Neuronal stem cell (in vitro differentiated cells): ENCODE data around the gene LCA5L.

Experiments
- DNase-seq: peaks from one replicate; pipeline ENCODE4 v3.0.0-alpha.2; 2013; ENCODE audit warnings: low spot score
- H2AFZ ChIP-seq: one replicate; pipeline ENCODE4 v1.6.1; 2013; ENCODE audit warnings: mild to moderate bottlenecking, low read length, inconsistent platforms
- H2AK5ac ChIP-seq: 2 replicates; pipeline ENCODE4 v1.6.1; 2013; ENCODE audit warnings: low read depth, mild to moderate bottlenecking, inconsistent platforms, low read length, moderate library complexity, mixed read lengths
- H2BK120ac ChIP-seq: 2 replicates; pipeline ENCODE4 v1.6.1; 2013; ENCODE audit warnings: low read depth, mild to moderate bottlenecking, inconsistent platforms, low read length, moderate library complexity, mixed read lengths
- H2BK12ac ChIP-seq: one replicate; pipeline ENCODE4 v1.6.1; 2013; ENCODE audit warnings: low read length, inconsistent platforms
- H2BK15ac ChIP-seq: 2 replicates; pipeline ENCODE4 v1.6.1; 2013; ENCODE audit warnings: mild to moderate bottlenecking, low read length, inconsistent platforms, mixed read lengths
- H2BK5ac ChIP-seq: one replicate; pipeline ENCODE4 v1.6.1; 2013; ENCODE audit warnings: inconsistent platforms, mild to moderate bottlenecking, low read length, moderate library complexity
- H3K14ac ChIP-seq: one replicate; pipeline ENCODE4 v1.6.1; 2013; ENCODE audit warnings: low read length, inconsistent platforms
- H3K18ac ChIP-seq: 2 replicates; pipeline ENCODE4 v1.6.1; 2013; ENCODE audit warnings: low read length, inconsistent platforms
- H3K23ac ChIP-seq: 2 replicates; pipeline ENCODE4 v1.6.1; 2013; ENCODE audit warnings: low read depth, mild to moderate bottlenecking, mixed read lengths, low read length, inconsistent platforms; ENCODE audit not compliant: poor library complexity
- H3K27ac ChIP-seq: replicated peaks from 3 replicates; pipeline ENCODE4 v1.5.1; 2013; ENCODE audit warnings: low read length, inconsistent platforms
- H3K27me3 ChIP-seq, 3 experiments: 2 replicates each; pipeline ENCODE4 v1.6.1; 2013; ENCODE audit warnings: low read length in 3 of 3, mild to moderate bottlenecking in 2 of 3, inconsistent platforms in 1 of 3, low read depth in 1 of 3, mixed read lengths in 1 of 3, moderate library complexity in 1 of 3; ENCODE audit not compliant: control insufficient read depth in 3 of 3, insufficient read depth in 3 of 3
- H3K36me3 ChIP-seq, 2 donors: replicated peaks in 1 of 2; 2 replicates each; pipeline ENCODE4 v1.6.1; 2013; ENCODE audit warnings: low read length in 2 of 2; ENCODE audit not compliant: control insufficient read depth in 2 of 2, insufficient read depth in 2 of 2
- H3K4ac ChIP-seq: 2 replicates; pipeline ENCODE4 v1.6.1; 2013; ENCODE audit warnings: inconsistent platforms, mild to moderate bottlenecking, low read length, moderate library complexity
- H3K4me1 ChIP-seq, 2 donors: 1 replicate in 1 of 2; 2 replicates in 1 of 2; pipeline ENCODE4 v1.6.1; 2013; ENCODE audit warnings: low read length in 2 of 2, low read depth in 1 of 2; ENCODE audit not compliant: control insufficient read depth in 2 of 2, insufficient read depth in 1 of 2
- H3K4me2 ChIP-seq: one replicate; pipeline ENCODE4 v1.6.1; 2013; ENCODE audit warnings: mild to moderate bottlenecking, low read length, inconsistent platforms; ENCODE audit not compliant: insufficient read depth, poor library complexity, severe bottlenecking
- H3K4me3 ChIP-seq, 2 donors: 2 replicates each; pipeline ENCODE4 v1.5.1; 2013; ENCODE audit warnings: low read length in 2 of 2, mild to moderate bottlenecking in 2 of 2, inconsistent platforms in 1 of 2, moderate library complexity in 1 of 2
- H3K79me1 ChIP-seq: one replicate; pipeline ENCODE4 v1.6.1; 2013; ENCODE audit warnings: low read depth, mild to moderate bottlenecking, inconsistent platforms, low read length, moderate library complexity
- H3K9ac ChIP-seq: one replicate; pipeline ENCODE4 v1.6.1; 2013; ENCODE audit warnings: mild to moderate bottlenecking, low read depth, low read length, inconsistent platforms; ENCODE audit not compliant: poor library complexity
- H3K9me3 ChIP-seq, 2 donors: replicated peaks in 1 of 2; 2 replicates each; pipeline versions ENCODE3 to v1.6.1; 2013; ENCODE audit warnings: low read length in 2 of 2, mild to moderate bottlenecking in 2 of 2, inconsistent platforms in 1 of 2, low read depth in 1 of 2, mixed read lengths in 1 of 2, moderate library complexity in 1 of 2; ENCODE audit not compliant: control insufficient read depth in 2 of 2, insufficient read depth in 1 of 2
- H4K8ac ChIP-seq: one replicate; pipeline ENCODE4 v1.6.1; 2013; ENCODE audit warnings: low read depth, mild to moderate bottlenecking, inconsistent platforms, low read length, moderate library complexity
- H4K91ac ChIP-seq: one replicate; pipeline ENCODE4 v1.6.1; 2013; ENCODE audit warnings: low read length, low read depth, mild to moderate bottlenecking, inconsistent platforms; ENCODE audit not compliant: poor library complexity
- WGBS, 2 donors: extraction: QIAGEN DNeasy Blood & Tissue Kit; methylation state at CpG; one replicate each; pipeline ENCODE4 v1.1.7; 2013; ENCODE audit warnings: missing lambda C conversion rate in 2 of 2, mixed read lengths in 1 of 2; ENCODE audit not compliant: insufficient read length in 2 of 2, insufficient replicate concordance in 1 of 2; ENCODE audit errors: extremely low coverage in 2 of 2; 5-methylcytosine and 5-hydroxymethylcytosine counted together

Gene LCA5L

DNA sequence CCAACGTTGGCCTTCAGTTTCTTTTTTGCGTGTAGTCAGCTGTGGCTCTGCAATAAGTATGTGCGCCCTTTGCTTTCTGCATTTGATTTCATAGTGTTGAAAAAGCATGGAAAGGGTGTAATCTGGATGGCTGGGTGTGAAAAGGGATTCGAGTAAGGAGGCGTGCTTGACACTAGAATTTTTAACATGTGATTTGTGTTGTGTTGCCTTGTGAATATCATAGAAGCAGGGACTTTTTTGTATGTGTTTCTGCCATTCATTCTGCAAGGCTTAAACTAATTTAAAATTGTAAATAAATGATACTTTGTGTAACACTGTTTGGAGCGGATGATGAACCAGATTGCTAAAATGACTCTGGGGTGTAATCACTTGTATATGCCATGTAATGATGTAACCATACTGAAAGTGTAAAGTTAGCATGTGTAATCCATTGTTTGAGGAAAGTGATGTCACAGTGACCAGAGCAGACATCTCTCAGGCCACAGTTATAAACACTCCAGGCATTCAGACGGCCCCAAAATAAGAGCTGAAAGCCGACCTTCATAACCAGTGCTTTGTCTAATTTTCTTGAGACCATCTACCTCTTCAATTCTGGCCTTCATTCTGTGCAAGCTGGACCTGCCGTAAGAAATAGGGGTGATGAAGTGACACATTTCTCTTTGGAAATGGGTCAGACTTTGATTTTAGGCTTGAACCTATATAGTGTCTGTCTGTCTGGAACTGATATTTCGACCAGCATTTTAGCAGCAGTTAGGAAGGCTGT, 6.8 kb upstream of the LCA5L start:
- Histone ChIP-seq H3K27ac (no peak overlapping the region), H3K18ac (no peak overlapping the region), H3K4me1 (peaks cover 4 to 8% of the 10 kb centered on the region in 2 donors), H2BK120ac (no peak overlapping the region), H2BK5ac (no peak overlapping the region), H3K4ac (no peak overlapping the region), H3K9me3 (no peaks in the 10 kb centered on the region), H2AK5ac (no peak overlapping the region), H4K91ac (no peak overlapping the region), H3K9ac (no peak overlapping the region), H3K14ac (no peak overlapping the region), H3K4me2 (no peak overlapping the region), H4K8ac (no peak overlapping the region), H2AFZ (peak overlapping the region; percentile 68), H3K23ac (no peak overlapping the region), H3K27me3 (no peaks in the 10 kb centered on the region), H3K4me3 (no peak overlapping the region), H3K79me1 (no peaks in the 10 kb centered on the region), H3K36me3 (no peaks in the 10 kb centered on the region), H2BK12ac (no peak overlapping the region), H2BK15ac (no peak overlapping the region)
- WGBS, 2 donors, result no CpG with 5 or more reads among the region's 10 CpGs
- DNase-seq, result no peak

DNA sequence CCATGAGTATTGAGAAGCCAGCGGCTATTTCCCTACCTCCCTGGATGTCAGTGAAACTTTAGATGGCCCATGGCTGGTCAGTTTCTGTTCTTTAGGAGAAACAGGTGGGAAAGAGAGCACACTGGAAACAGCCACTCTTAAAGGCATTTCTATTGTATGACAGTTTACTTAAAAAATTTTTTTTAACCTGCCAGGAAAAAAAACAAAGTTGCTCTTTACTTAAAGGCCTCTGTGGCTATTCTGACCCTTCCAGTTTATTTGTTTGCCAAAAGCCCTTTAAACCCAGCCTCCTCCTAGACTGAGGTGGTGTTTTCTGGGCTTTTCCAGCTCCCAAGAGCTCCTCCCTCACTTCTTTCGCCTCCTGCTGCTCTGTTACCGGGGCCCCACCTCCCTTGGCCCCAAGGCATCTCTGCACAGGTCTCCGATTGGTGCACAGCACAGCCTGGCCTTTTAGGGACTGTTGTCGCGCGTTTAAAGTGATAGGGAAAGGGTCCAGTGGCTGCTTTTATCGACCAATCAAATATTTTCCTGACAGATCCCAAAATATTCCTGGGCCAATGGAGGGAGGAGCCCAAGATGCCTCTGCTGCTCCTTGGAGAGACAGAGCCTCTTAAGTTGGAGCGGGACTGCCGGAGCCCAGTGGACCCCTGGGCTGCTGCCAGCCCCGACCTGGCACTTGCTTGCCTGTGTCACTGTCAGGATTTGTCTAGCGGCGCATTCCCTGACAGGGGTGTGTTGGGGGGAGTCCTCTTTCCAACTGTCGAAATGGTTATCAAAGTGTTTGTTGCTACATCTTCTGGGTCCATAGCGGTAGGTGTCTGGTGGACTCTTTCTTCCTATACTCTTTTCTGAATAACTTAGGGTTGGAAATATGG, 6.0 kb upstream of the LCA5L start, which contains the start of gene SH3BGR:
TSS of gene SH3BGR (plus strand) at position 639 of the 875 bp plus-strand sequence. CDS start at position 766, 127 bp downstream.
- no peaks in the 10 kb centered on the region for H3K9me3 ChIP-seq
- no peak within 1 kb of the TSS for H2AK5ac ChIP-seq
- no peaks in the 10 kb centered on the region for H3K27me3 ChIP-seq
- H4K8ac ChIP-seq, result no peak within 1 kb of the TSS
- no peak within 1 kb of the TSS for H3K4me3 ChIP-seq
- no peak within 1 kb of the TSS for H4K91ac ChIP-seq
- H3K4ac ChIP-seq, result no peak within 1 kb of the TSS
- peak within 1 kb of the TSS; percentile 33 for H3K4me2 ChIP-seq
- no peaks in the 10 kb centered on the region for H3K79me1 ChIP-seq
- WGBS, 2 donors, result no CpG with 5 or more reads among the region's 15 CpGs
- H3K4me1 ChIP-seq, result peaks cover 4 to 8% of the 10 kb centered on the region in 2 donors
- no peak within 1 kb of the TSS for H3K23ac ChIP-seq
- H3K14ac ChIP-seq, result no peak within 1 kb of the TSS
- DNase-seq, result no peak
- H3K9ac ChIP-seq, result no peak within 1 kb of the TSS
- H2BK120ac ChIP-seq, result no peak within 1 kb of the TSS
- H2BK5ac ChIP-seq, result no peak within 1 kb of the TSS
- H3K27ac ChIP-seq, result no peak within 1 kb of the TSS
- H3K36me3 ChIP-seq, result no peaks in the 10 kb centered on the region
- H2BK15ac ChIP-seq, result no peak within 1 kb of the TSS
- H2AFZ ChIP-seq, result peak within 1 kb of the TSS; percentile 68
- H2BK12ac ChIP-seq, result no peak within 1 kb of the TSS
- H3K18ac ChIP-seq, result peak within 1 kb of the TSS; percentile 24

DNA sequence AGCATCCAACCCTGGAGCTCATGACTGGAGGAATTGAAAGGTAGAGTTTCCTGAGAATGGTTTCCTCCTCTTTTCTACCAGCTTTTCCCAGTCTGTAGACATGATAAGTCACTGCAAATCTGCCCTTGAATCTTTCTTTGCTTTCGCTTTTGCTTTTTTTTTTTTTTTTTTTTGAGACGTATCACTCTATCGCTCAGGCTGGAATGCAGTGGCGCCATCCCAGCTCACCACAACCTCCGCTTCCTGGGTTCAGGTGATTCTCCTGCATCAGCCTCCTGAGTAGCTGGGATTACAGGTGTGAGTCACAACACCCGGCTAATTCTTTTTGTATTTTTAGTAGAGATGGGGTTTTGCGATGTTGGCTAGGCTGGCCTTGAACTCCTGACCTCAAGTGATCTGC, 1.7 kb upstream of the LCA5L start:
- Histone ChIP-seq H2BK15ac (no peak overlapping the region), H3K4ac (no peak overlapping the region)
- no CpG with 5 or more reads among the region's 7 CpGs for WGBS, 2 donors

More for the DNA sequence above, 1.7 kb upstream of the LCA5L start:
- H4K8ac ChIP-seq, result no peak overlapping the region
- no peak overlapping the region for H2BK5ac ChIP-seq
- no peaks in the 10 kb centered on the region for H3K9me3 ChIP-seq
- no peak overlapping the region for H3K4me3 ChIP-seq
- no peaks in the 10 kb centered on the region for H3K36me3 ChIP-seq
- peaks cover 11 to 12% of the 10 kb centered on the region in 2 donors for H3K4me1 ChIP-seq
- H3K18ac ChIP-seq, result no peak overlapping the region
- no peak overlapping the region for H3K27ac ChIP-seq
- no peak for DNase-seq
- H3K9ac ChIP-seq, result no peak overlapping the region
- no peak overlapping the region for H2BK120ac ChIP-seq
- H2BK12ac ChIP-seq, result no peak overlapping the region
- no peak overlapping the region for H2AK5ac ChIP-seq
- no peak overlapping the region for H3K4me2 ChIP-seq
- H3K14ac ChIP-seq, result no peak overlapping the region
- no peak overlapping the region for H2AFZ ChIP-seq
- H4K91ac ChIP-seq, result no peak overlapping the region
- peaks cover 0 to 2% (median 0%) of the 10 kb centered on the region in 3 experiments for H3K27me3 ChIP-seq
- H3K23ac ChIP-seq, result no peak overlapping the region
- no peaks in the 10 kb centered on the region for H3K79me1 ChIP-seq
